Esophagus muscularis mucosa (tissue), 3 donors: ENCODE measurements around the gene PRKN.

Experiments used
- CTCF ChIP-seq, 3 experiments: fragments of 200-600 bp in 2 of 3; fragments of 450-650 bp in 1 of 3; sonication (generic) in 2 of 3; IDR thresholded peaks; one replicate each; pipeline ENCODE4 v1.5.1; 2017 to 2019; ENCODE audit warnings: antibody characterized with exemption in 3 of 3, mild to moderate bottlenecking in 2 of 3, moderate library complexity in 1 of 3
- POLR2A ChIP-seq: fragments of 450-650 bp; IDR thresholded peaks from one replicate; pipeline ENCODE4 v1.6.1; 2017; ENCODE audit warnings: antibody characterized with exemption, moderate library complexity, mild to moderate bottlenecking, low read depth
- POLR2AphosphoS5 ChIP-seq, 2 donors: sonication (generic); formaldehyde crosslinking; IDR thresholded peaks; one replicate each; pipeline ENCODE4 v1.6.1; 2017; ENCODE audit warnings: antibody characterized with exemption in 2 of 2

GRCh38 chr6:161745594-161746141 lies 981.9 kb downstream of the PRKN start:
- no peak for TF ChIP-seq CTCF (IDR thresholded peaks at IDR 0.05)
- no peak for TF ChIP-seq POLR2AphosphoS5 (IDR thresholded peaks at IDR 0.05)
- TF ChIP-seq POLR2A = no peak
